Measurements from ENCODE around the gene TTLL12. TPM values are rescaled to one million over a fixed set of nuclear protein-coding genes. Genes with fewer than 3 reads are reported as not detected.

Gene TTLL12
- total RNA-seq, 1 experiment from 2014 or later: 100 TPM

DNA sequence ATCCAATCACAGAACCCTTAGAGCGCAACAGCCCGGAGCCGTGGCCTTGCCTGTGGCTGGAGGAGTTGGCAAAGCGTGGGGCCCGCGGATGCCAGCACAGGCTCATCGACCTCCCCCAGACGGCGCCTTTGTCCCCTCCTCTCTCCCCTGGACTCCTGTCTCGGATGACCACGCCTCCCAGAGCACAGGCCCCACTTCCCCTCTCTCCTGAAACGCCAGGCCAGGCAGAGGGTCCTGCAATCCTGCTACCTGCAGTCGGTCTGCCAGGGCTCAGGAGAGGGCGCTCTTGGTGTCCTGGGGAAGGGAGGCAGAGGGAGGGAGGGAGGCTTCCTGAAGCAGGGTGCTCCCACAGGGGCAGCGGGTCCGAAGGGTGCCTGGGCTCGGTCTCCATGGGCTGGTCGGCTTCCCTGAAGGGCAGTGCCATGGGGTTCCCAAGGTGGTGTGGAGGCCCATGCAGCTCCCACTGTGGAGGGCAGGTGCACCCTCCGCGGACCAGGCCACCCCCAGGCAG lies 16.6 kb upstream of the TTLL12 start:
- RAD21 ChIA-PET (ENCODE audit: low non-redundant PET in 1 of 2, low total read pairs in 2 of 2, uncharacterized antibody in 2 of 2, unreplicated experiment in 2 of 2): no interaction called here

DNA sequence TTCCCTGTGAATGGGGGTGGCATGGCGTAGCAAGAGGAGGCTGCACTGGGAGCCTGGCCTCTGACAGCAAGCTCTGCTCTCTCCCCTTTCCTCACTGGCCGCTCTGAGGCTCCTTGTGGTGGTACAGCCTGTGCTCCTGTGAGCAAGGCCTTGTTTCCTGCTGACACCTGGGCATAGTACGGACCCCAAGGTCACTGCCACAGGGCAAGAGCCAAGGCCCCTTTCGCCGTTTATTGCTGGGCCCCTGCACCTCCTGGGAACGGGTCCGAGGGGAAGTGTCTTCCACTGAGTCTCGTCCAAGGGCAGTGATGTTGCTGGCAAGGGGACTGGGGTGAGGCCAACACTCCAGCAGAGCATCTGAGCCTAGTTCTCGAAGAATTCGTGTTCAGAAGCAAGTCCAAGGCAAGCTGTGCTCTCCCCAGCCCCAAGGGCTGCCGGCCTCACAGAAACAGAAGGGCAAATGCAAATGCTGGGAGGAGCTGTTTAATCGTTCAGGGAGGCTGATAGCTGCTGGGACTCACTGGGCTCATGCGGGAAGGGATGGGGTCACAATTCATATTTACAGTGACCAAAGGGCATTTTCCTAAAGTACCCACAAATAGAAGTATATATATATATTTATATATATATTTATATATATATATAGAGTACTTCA lies 15.9 kb upstream of the TTLL12 start:
- H2AFZ ChIP-seq (ENCODE audit: low read depth, low read length, poor library complexity, severe bottlenecking): no peak overlapping the region
- no peak overlapping the region for H3K4me3 ChIP-seq (replicated peaks in 1 of 2; ENCODE audit: low read depth in 1 of 2, low read length in 2 of 2)
- H3K4me1 ChIP-seq (ENCODE audit: control insufficient read depth in 1 of 2, insufficient read depth in 2 of 2, low read length in 2 of 2): peaks cover 0 to 14% of the 10 kb centered on the region in 2 experiments; a peak in 2 of 4 replicates
- ChIA-PET RAD21 (ENCODE audit: low non-redundant PET in 1 of 2, low total read pairs in 2 of 2, uncharacterized antibody in 2 of 2, unreplicated experiment in 2 of 2) (no interaction called here), POLR2A (interaction anchor here (0.6 kb wide), 1 partner anchor 1343 kb away, joined by 3 read pairs; no protein-coding TSS in a partner anchor), CTCF (no interaction called here)
- DNase-seq (ENCODE audit: low read depth, low spot score) (no peak), ATAC-seq (no peak)
- BruUV-seq (replicated peaks): no TSS peak
- no peaks in the 10 kb centered on the region for H3K27me3 ChIP-seq (ENCODE audit: insufficient read depth, low read length)
- no peaks in the 10 kb centered on the region for H3K79me2 ChIP-seq (ENCODE audit: insufficient read depth, low read length)
- H3K9me3 ChIP-seq (ENCODE audit: control insufficient read depth in 1 of 2, insufficient read depth in 1 of 2, low read depth in 1 of 2, low read length in 2 of 2): no peaks in the 10 kb centered on the region
- intact Hi-C loops (cut with micrococcal nuclease): no loop called here
- H3K9me2 ChIP-seq (ENCODE audit: insufficient read depth): no peaks in the 10 kb centered on the region
- no peaks in the 10 kb centered on the region for H4K20me1 ChIP-seq (ENCODE audit: insufficient read depth)
- H3K27ac ChIP-seq (ENCODE audit: low read depth, low read length): no peak overlapping the region
- H3K9ac ChIP-seq (ENCODE audit: low read length): no peak overlapping the region
- H3K4me2 ChIP-seq (ENCODE audit: low read length): no peak overlapping the region
- H3K36me3 ChIP-seq (ENCODE audit: control insufficient read depth in 1 of 2, insufficient read depth in 2 of 2, low read length in 2 of 2): no peaks in the 10 kb centered on the region
- TF ChIP-seq JUND (IDR thresholded peaks at IDR 0.05) (no peak), FOSL1 (IDR thresholded peaks at IDR 0.05; ENCODE audit: low read depth) (no peak), REST (IDR thresholded peaks at IDR 0.05; ENCODE audit: low read depth) (no peak), EZH2phosphoT487 (IDR thresholded peaks at IDR 0.05; ENCODE audit: borderline replicate concordance) (no peak), YY1 (IDR thresholded peaks at IDR 0.05; ENCODE audit: extremely low read depth, insufficient replicate concordance, low read depth, low read length) (no peak), POLR2A (IDR thresholded peaks at IDR 0.05; ENCODE audit: borderline replicate concordance, extremely low read depth, insufficient read depth, insufficient read length) (no peak), SP1 (IDR thresholded peaks at IDR 0.05; ENCODE audit: low read depth) (no peak), CEBPB (IDR thresholded peaks at IDR 0.05; ENCODE audit: low read depth) (no peak), ZNF274 (IDR thresholded peaks at IDR 0.05; ENCODE audit: low read depth, low read length) (no peak)

More for the DNA sequence above, 16.6 kb upstream of the TTLL12 start:
- Histone ChIP-seq H3K9ac (ENCODE audit: low read length) (no peak overlapping the region), H3K27me3 (ENCODE audit: insufficient read depth, low read length) (no peaks in the 10 kb centered on the region), H3K79me2 (ENCODE audit: insufficient read depth, low read length) (no peaks in the 10 kb centered on the region), H3K9me2 (ENCODE audit: insufficient read depth) (no peaks in the 10 kb centered on the region), H3K36me3 (ENCODE audit: control insufficient read depth in 1 of 2, insufficient read depth in 2 of 2, low read length in 2 of 2) (no peaks in the 10 kb centered on the region), H3K9me3 (ENCODE audit: control insufficient read depth in 1 of 2, insufficient read depth in 1 of 2, low read depth in 1 of 2, low read length in 2 of 2) (no peaks in the 10 kb centered on the region), H3K4me1 (ENCODE audit: control insufficient read depth in 1 of 2, insufficient read depth in 2 of 2, low read length in 2 of 2) (peaks cover 0 to 16% of the 10 kb centered on the region in 2 experiments; a peak in 2 of 4 replicates), H3K27ac (ENCODE audit: low read depth, low read length) (no peak overlapping the region), H3K4me3 (replicated peaks in 1 of 2; ENCODE audit: low read depth in 1 of 2, low read length in 2 of 2) (no peak overlapping the region), H3K4me2 (ENCODE audit: low read length) (no peak overlapping the region), H4K20me1 (ENCODE audit: insufficient read depth) (no peaks in the 10 kb centered on the region), H2AFZ (ENCODE audit: low read depth, low read length, poor library complexity, severe bottlenecking) (no peak overlapping the region)
- TF ChIP-seq EZH2phosphoT487 (IDR thresholded peaks at IDR 0.05; ENCODE audit: borderline replicate concordance) (no peak), ELF1 (IDR thresholded peaks at IDR 0.05; ENCODE audit: borderline replicate concordance, low read depth) (no peak), TCF7L2 (IDR thresholded peaks at IDR 0.05; ENCODE audit: borderline replicate concordance, extremely low read depth, insufficient read depth, insufficient read length) (no peak), POLR2AphosphoS5 (IDR thresholded peaks at IDR 0.05; ENCODE audit: low read depth, low read length) (no peak)
- TF ChIP-seq, protein P1, sequence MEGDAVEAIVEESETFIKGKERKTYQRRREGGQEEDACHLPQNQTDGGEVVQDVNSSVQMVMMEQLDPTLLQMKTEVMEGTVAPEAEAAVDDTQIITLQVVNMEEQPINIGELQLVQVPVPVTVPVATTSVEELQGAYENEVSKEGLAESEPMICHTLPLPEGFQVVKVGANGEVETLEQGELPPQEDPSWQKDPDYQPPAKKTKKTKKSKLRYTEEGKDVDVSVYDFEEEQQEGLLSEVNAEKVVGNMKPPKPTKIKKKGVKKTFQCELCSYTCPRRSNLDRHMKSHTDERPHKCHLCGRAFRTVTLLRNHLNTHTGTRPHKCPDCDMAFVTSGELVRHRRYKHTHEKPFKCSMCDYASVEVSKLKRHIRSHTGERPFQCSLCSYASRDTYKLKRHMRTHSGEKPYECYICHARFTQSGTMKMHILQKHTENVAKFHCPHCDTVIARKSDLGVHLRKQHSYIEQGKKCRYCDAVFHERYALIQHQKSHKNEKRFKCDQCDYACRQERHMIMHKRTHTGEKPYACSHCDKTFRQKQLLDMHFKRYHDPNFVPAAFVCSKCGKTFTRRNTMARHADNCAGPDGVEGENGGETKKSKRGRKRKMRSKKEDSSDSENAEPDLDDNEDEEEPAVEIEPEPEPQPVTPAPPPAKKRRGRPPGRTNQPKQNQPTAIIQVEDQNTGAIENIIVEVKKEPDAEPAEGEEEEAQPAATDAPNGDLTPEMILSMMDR (IDR thresholded peaks at IDR 0.05 in 2 of 3, conservative IDR thresholded peaks at IDR 0.05 in 1 of 3; ENCODE audit: borderline replicate concordance in 1 of 3, insufficient read depth in 1 of 3, low read depth in 2 of 3, low read length in 2 of 3): peak in 1 of 3 experiments; percentile 20; a peak in 1 of 6 replicates
- ChIA-PET POLR2A (no interaction called here), CTCF (no interaction called here)
- intact Hi-C loops (cut with micrococcal nuclease): no loop called here
- ATAC-seq: peak; percentile 28; the same call in 1 of the 2 replicates
- DNase-seq (ENCODE audit: low read depth, low spot score): no peak
- no TSS peak for BruUV-seq (replicated peaks)

Data from HCT116 (cell line).